GM23338 (cell line): ENCODE results near the gene CAMTA1. TPM values are rescaled to one million over a fixed set of nuclear protein-coding genes. Genes with fewer than 3 reads are reported as not detected.

ENCODE experiments used
- ATAC-seq: fragments of 200-7000 bp; cut with Tn5 transposase; 3 replicates; pipeline ENCODE4 v1.9.1; 2020
- DNase-seq: peaks from one replicate; pipeline ENCODE4 v3.0.0-alpha.2; 2015; ENCODE audit warnings: low spot score
- H2AFZ ChIP-seq: fragments of 200-600 bp; sonication (generic); 2 replicates; pipeline ENCODE4 v1.8.0; 2016; ENCODE audit warnings: antibody characterized with exemption, mild to moderate bottlenecking, moderate library complexity
- H3F3A ChIP-seq: fragments of 200-600 bp; sonication (generic); replicated peaks from 2 replicates; pipeline ENCODE4 v1.8.0; 2017; ENCODE audit warnings: antibody characterized with exemption, mixed run types, low read depth
- H3K27ac ChIP-seq: fragments of 200-600 bp; sonication (generic); 2 replicates; pipeline ENCODE4 v1.6.1; 2016; ENCODE audit warnings: low read depth
- H3K27me3 ChIP-seq: fragments of 200-600 bp; sonication (generic); 2 replicates; pipeline ENCODE4 v1.8.0; 2016; ENCODE audit warnings: mild to moderate bottlenecking, mixed run types, moderate library complexity; ENCODE audit not compliant: insufficient read depth
- H3K36me3 ChIP-seq: fragments of 200-600 bp; sonication (generic); 2 replicates; pipeline ENCODE4 v1.8.0; 2016; ENCODE audit warnings: mild to moderate bottlenecking; ENCODE audit not compliant: insufficient read depth
- H3K4me1 ChIP-seq: fragments of 200-600 bp; sonication (generic); 2 replicates; pipeline ENCODE4 v1.8.0; 2016; ENCODE audit warnings: mild to moderate bottlenecking, moderate library complexity; ENCODE audit not compliant: insufficient read depth
- H3K4me2 ChIP-seq: fragments of 200-600 bp; sonication (generic); 2 replicates; pipeline ENCODE4 v1.7.1; 2017; ENCODE audit warnings: mixed run types
- H3K4me3 ChIP-seq: fragments of 200-600 bp; sonication (generic); 2 replicates; pipeline ENCODE4 v1.6.1; 2016; ENCODE audit warnings: mixed run types
- H3K79me2 ChIP-seq: fragments of 200-600 bp; sonication (generic); replicated peaks from 2 replicates; pipeline ENCODE4 v1.8.0; 2017; ENCODE audit warnings: mild to moderate bottlenecking; ENCODE audit not compliant: insufficient read depth
- H3K9me2 ChIP-seq: fragments of 200-600 bp; sonication (generic); 2 replicates; pipeline ENCODE4 v1.8.0; 2017; ENCODE audit not compliant: insufficient read depth
- H4K20me1 ChIP-seq: fragments of 200-600 bp; sonication (generic); replicated peaks from 2 replicates; pipeline ENCODE4 v1.8.0; 2017; ENCODE audit warnings: mild to moderate bottlenecking; ENCODE audit not compliant: insufficient read depth
- H3K27ac Mint-ChIP-seq: 2 replicates; pipeline ENCODE4 v1.8.0; 2020; ENCODE audit warnings: inconsistent platforms, mild to moderate bottlenecking, moderate library complexity, mixed read lengths
- H3K27me3 Mint-ChIP-seq: 3 replicates; pipeline ENCODE4 v1.8.0; 2022; ENCODE audit warnings: low read depth, mild to moderate bottlenecking, moderate library complexity, mixed read lengths, inconsistent platforms; ENCODE audit not compliant: insufficient read depth, poor library complexity
- H3K36me3 Mint-ChIP-seq: 3 replicates; pipeline ENCODE4 v1.8.0; 2021; ENCODE audit warnings: low read depth, mild to moderate bottlenecking, inconsistent platforms, moderate library complexity, mixed read lengths
- H3K4me1 Mint-ChIP-seq: 3 replicates; pipeline ENCODE4 v1.8.0; 2020; ENCODE audit warnings: mild to moderate bottlenecking, inconsistent platforms, mixed read lengths
- H3K4me3 Mint-ChIP-seq: 3 replicates; pipeline ENCODE4 v1.8.0; 2021; ENCODE audit warnings: moderate library complexity, mild to moderate bottlenecking, inconsistent platforms, mixed read lengths
- H3K9me3 Mint-ChIP-seq: 3 replicates; pipeline ENCODE4 v1.8.0; 2020; ENCODE audit warnings: moderate library complexity, mild to moderate bottlenecking, inconsistent platforms, mixed read lengths
- CREB1 ChIP-seq: fragments of 250-450 bp; sonication (Bioruptor Pico); IDR thresholded peaks from 2 replicates; pipeline ENCODE4 v1.5.0; 2020; ENCODE audit warnings: low read depth, mild to moderate bottlenecking, moderate library complexity
- CTCF ChIP-seq, 2 experiments: fragments of 200-600 bp in 1 of 2; sonication (generic) in 1 of 2; conservative IDR thresholded peaks; 2 replicates each; pipeline versions ENCODE4 v1.5.1 to v1.6.1; 2016 to 2017; ENCODE audit warnings: antibody characterized with exemption in 2 of 2, low read depth in 2 of 2, mild to moderate bottlenecking in 2 of 2, moderate library complexity in 1 of 2
- ETS1 ChIP-seq: IDR thresholded peaks from 2 replicates; pipeline ENCODE4 v1.6.1; 2016; ENCODE audit warnings: antibody characterized with exemption
- EZH2 ChIP-seq: fragments of 200-600 bp; sonication (generic); IDR thresholded peaks from one replicate; pipeline ENCODE4 v1.8.0; 2017; ENCODE audit warnings: antibody characterized with exemption, mild to moderate bottlenecking, low read depth; ENCODE audit not compliant: unreplicated experiment
- JUNB ChIP-seq: IDR thresholded peaks from one replicate; pipeline ENCODE4 v1.6.1; 2016; ENCODE audit warnings: antibody characterized with exemption; ENCODE audit not compliant: unreplicated experiment
- NANOG ChIP-seq: IDR thresholded peaks from 2 replicates; pipeline ENCODE4 v1.6.1; 2016; ENCODE audit warnings: antibody characterized with exemption, borderline replicate concordance
- POLR2AphosphoS5 ChIP-seq: IDR thresholded peaks from 2 replicates; pipeline ENCODE4 v1.6.1; 2016; ENCODE audit warnings: antibody characterized with exemption, low read depth
- STAT1 ChIP-seq: IDR thresholded peaks from one replicate; pipeline ENCODE4 v1.6.1; 2016; ENCODE audit warnings: antibody characterized with exemption; ENCODE audit not compliant: unreplicated experiment
- ZNF331 ChIP-seq: fragments of 250-450 bp; sonication (Bioruptor Pico); IDR thresholded peaks from 2 replicates; pipeline ENCODE4 v1.5.0; 2020; ENCODE audit warnings: low read depth, mild to moderate bottlenecking, moderate library complexity
- ZNF462 ChIP-seq: fragments of 250-450 bp; sonication (Bioruptor Pico); IDR thresholded peaks from 2 replicates; pipeline ENCODE4 v1.5.0; 2020; ENCODE audit warnings: mild to moderate bottlenecking, moderate library complexity
- polyA plus RNA-seq: library from polyadenylated mRNA; unstranded; fragments of >200 nt; fragmentation: Nextera tagmentation; extraction: Ambion mirVana; gene quantifications from 2 replicates; pipeline ENCODE4 v1.2.1, GENCODE V29; 2016
- total RNA-seq: library from RNA; depleted of rRNA; stranded (reverse); fragments of >200 nt; shearing (Covaris generic); gene quantifications from 2 replicates; pipeline ENCODE4 v1.2.3, GENCODE V29; 2014

Gene CAMTA1
- total and polyA plus RNA-seq, 2 experiments from 2014 or later: 115 to 519 TPM

- TF ChIP-seq ZNF462 (CRISPR knock-in tag) (no peak), EZH2 (no peak), ZNF331 (CRISPR knock-in tag) (no peak), STAT1 (no peak), JUNB (no peak), CREB1 (CRISPR knock-in tag) (no peak), NANOG (no peak), CTCF (conservative IDR thresholded peaks at IDR 0.05; ENCODE audit: low read depth in 2 of 2) (no peak)
Observed at GRCh38 chr1:7729761-7730160, 944.5 kb downstream of the CAMTA1 start (continued).

- ATAC-seq (no peak), DNase-seq (no peak)
- Mint-ChIP-seq H3K27me3 (peaks cover 2% of the 10 kb centered on the region), H3K4me1 (peaks cover 8% of the 10 kb centered on the region), H3K9me3 (no peaks in the 10 kb centered on the region), H3K27ac (no peak overlapping the region), H3K36me3 (peaks cover 6% of the 10 kb centered on the region; the same call in 1 of the 3 replicates), H3K4me3 (no peak overlapping the region)
- Histone ChIP-seq H3K9me2 (no peaks in the 10 kb centered on the region), H3F3A (no peaks in the 10 kb centered on the region), H3K79me2 (no peaks in the 10 kb centered on the region), H2AFZ (no peak overlapping the region), H3K36me3 (no peaks in the 10 kb centered on the region), H4K20me1 (no peaks in the 10 kb centered on the region; the same call in 1 of the 2 replicates), H3K4me1 (peaks cover 4% of the 10 kb centered on the region; the same call in 1 of the 2 replicates), H3K4me3 (no peak overlapping the region), H3K27ac (no peak overlapping the region), H3K27me3 (no peaks in the 10 kb centered on the region), H3K4me2 (no peak overlapping the region)
- TF ChIP-seq POLR2AphosphoS5 (no peak), EZH2 (no peak), ETS1 (no peak)
Observed at GRCh38 chr1:7732331-7732730, 947.1 kb downstream of the CAMTA1 start.
